GM12873 (cell line): ENCODE data around the gene CST3.

Experiments
- TF ChIP-seq, protein P1 (sequence below): IDR thresholded peaks from 2 replicates; pipeline ENCODE4 v1.5.1; 2012; ENCODE audit warnings: low read depth, mild to moderate bottlenecking, moderate library complexity, low read length, control low read depth; ENCODE audit not compliant: insufficient read depth; ENCODE audit errors: missing control alignments

Gene CST3

DNA sequence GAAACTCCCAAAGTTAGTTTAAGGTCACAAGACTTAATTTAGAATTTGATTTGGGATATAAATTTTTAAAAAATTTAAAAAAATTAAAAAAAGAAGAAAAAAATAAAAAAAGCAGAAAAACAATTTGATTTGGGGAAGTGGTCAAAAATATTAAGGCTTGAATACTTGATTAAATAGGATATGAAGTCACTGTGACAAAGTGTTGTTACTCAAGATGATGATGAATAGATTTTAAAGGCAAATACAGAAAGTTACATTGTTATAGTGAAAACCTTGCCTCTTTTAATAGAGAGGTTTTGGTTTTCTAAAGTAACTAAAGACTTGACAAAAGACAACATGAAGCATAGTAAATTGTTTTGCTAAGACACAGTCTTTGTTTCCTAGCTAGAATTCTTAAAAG lies 39.3 kb downstream of the CST3 start:
- TF ChIP-seq, protein P1, sequence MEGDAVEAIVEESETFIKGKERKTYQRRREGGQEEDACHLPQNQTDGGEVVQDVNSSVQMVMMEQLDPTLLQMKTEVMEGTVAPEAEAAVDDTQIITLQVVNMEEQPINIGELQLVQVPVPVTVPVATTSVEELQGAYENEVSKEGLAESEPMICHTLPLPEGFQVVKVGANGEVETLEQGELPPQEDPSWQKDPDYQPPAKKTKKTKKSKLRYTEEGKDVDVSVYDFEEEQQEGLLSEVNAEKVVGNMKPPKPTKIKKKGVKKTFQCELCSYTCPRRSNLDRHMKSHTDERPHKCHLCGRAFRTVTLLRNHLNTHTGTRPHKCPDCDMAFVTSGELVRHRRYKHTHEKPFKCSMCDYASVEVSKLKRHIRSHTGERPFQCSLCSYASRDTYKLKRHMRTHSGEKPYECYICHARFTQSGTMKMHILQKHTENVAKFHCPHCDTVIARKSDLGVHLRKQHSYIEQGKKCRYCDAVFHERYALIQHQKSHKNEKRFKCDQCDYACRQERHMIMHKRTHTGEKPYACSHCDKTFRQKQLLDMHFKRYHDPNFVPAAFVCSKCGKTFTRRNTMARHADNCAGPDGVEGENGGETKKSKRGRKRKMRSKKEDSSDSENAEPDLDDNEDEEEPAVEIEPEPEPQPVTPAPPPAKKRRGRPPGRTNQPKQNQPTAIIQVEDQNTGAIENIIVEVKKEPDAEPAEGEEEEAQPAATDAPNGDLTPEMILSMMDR, result no peak

DNA sequence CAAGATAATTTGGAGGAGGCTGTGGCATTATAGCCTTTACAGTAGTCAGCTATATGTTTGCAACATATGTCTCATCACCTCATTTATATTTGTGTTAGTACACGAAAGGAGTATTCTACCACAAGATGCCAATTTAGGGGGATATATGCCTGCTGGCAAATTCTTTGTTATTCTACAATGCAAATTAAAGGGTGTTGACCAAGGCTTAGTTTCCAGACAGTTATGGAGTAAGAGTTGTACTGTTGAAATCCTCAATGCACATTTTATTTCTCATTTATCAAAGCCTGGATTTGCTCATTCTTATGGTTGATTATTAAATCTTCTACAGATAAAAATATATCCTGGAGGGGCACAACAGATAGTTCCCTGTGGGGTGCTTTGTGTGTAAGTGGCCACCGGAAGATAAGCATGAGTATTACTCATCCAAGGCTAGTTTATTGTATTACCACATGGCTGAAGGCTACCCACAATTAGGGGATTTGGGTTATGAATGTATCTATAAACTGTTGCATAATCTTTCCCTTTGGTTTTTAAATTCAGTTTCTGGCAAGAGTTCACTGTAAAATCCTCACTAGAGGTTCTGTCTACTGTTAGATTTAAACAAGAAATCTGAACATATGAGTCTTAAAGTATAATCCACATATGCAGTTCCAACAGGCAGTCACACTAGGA lies 41.0 kb downstream of the CST3 start:
- TF ChIP-seq, protein P1, result no peak

DNA sequence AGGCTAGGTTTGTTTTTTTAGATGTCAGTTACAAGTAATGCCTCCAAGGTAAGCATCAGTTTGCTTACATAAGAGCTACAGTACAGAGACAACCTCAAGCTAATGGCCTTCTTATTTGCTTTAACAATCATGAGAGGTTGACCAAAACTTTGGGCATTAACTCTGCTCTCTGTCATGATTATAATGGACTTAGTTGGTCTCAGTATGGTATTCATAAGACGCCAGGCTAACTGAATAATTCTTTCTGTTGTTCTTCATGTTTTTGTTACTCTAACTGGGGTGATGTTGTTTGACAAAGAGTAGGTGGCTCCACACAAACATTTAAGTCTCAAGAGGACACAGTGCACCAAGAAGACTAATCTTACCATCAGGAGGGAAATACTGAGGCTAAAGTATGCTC lies 41.8 kb downstream of the CST3 start:
- TF ChIP-seq, protein P1, result no peak

DNA sequence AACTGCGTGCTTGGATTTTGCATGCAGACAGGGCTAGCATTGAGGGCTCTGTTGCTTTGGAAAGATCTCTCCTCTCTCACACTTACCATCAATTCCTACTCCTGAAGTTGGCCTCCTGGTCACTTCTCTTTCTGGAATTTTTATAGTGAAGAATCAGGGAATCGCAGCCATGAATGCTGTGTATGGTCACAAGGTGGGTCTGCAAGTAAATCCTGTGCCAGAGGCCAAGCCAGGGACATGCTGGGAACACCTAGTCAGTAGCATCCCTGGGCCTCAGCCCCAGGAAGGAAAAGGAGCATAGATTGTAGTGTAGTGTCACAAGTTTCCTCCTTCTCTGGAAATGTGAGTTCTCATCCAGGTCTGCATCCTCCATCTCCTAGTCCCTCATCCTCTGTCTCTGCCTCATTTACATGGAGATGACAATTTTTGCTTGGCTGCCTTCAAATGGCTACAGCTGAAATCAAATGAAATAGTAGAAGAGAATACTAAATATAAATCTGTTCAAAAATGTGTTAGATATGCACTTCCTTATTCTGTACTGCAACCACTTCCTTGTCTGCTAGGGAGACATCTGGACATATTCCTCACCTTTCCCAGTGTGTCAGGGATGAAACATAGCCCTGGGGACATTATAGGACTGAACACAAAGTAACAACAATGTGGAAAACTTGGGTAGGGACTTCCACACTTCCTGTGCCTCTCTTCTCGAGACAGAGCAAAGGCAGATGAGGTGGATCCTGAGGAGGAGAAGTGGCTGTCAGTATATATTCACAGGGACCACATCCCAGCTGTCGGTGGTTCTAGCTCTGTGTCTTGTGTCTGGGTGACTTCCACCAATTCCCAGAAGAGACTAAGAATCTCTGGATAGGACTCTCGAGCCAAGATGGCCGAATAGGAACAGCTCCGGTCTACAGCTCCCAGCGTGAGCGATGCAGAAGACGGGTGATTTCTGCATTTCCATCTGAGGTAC lies 49.0 kb downstream of the CST3 start:
- TF ChIP-seq, protein P1, result no peak

DNA sequence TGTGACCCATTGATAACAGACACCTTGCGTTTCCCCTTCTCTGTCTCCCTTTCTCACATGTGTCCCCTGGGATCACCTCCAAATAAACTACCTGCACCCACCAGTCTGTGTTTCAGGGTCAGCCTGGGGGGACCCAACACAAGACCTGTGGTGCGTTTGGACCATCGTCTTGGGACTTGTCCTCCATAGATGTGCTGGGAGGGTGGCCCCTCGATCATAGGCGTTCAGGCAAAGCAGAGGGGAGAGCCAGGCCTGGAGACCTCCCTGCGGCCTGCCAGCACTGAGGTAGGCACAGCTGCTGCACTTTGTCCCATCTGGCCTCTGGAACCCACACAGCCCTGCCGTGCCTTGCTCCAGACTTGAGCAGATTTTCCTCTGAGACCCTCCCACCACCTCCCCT lies 50.1 kb downstream of the CST3 start:
- TF ChIP-seq, protein P1, result no peak

DNA sequence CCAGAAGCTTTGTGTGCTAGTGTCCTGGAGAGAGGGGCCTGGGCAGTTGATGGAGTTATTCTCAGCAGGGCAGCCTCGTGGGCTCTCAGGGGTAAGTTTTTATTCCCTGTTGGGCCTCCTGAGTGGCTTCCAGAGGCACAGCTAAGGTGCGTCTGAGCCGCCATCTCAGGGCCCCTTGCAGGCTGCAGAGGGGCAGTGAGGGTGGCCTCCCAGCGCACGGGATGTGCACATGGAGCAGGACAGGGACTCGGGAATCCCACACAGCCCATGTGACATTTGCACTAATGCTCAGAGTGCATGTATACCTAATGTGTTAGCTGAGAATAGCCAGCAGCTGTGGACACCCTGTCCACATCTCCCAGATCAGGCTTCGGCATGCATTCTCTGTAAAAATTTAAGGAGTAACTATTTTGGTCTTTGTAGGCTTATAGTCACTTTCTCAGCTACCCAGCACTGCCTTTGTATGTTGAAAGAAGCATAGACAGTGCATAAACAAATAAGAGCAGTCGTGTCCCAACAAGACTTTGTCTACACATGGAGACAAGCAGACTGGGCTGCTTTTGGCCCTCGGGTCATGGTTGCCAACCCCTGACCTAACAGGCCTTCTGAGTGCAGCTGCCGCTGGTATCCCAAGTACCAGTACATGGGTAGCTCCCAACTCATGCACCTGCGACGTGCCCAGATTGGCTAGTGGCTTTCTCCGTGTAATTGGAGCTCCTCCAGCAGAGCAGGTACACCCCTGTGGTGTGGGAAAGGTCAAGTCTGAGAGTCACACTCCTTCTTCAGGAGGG lies 50.8 kb downstream of the CST3 start:
- TF ChIP-seq, protein P1, result no peak
